Measurements from ENCODE around the gene MICA. TPM values are rescaled to one million over a fixed set of nuclear protein-coding genes. Genes with fewer than 3 reads are reported as not detected.
A peak's percentile ranks its signal among the peaks of the same experiment; 100 is the strongest.

The MICA gene
- polyA plus RNA-seq = 4.2 TPM
- long read RNA-seq, donor 1 = 0 reads
- long read RNA-seq, donor 2, partial matches to known transcripts = 0 of 1 reads
- long read RNA-seq, donor 2, other reads (novel, unspliced or antisense) = 0 of 1 reads
- long read RNA-seq, donor 3 = 0 reads
- long read RNA-seq, donor 4 = 0 reads
- long read RNA-seq, donor 5 = 0 reads
- long read RNA-seq, donor 6 = 0 reads
- long read RNA-seq, donor 7, partial matches to known transcripts = 0 of 1 reads
- long read RNA-seq, donor 7, other reads (novel, unspliced or antisense) = 0 of 1 reads
- long read RNA-seq, donor 8 = 0 reads
- long read RNA-seq, donor 9, partial matches to known transcripts = 0 of 1 reads
- long read RNA-seq, donor 9, other reads (novel, unspliced or antisense) = 0 of 1 reads
- long read RNA-seq, donor 10 = 0 reads
- long read RNA-seq, donor 11 = 0 reads

DNA sequence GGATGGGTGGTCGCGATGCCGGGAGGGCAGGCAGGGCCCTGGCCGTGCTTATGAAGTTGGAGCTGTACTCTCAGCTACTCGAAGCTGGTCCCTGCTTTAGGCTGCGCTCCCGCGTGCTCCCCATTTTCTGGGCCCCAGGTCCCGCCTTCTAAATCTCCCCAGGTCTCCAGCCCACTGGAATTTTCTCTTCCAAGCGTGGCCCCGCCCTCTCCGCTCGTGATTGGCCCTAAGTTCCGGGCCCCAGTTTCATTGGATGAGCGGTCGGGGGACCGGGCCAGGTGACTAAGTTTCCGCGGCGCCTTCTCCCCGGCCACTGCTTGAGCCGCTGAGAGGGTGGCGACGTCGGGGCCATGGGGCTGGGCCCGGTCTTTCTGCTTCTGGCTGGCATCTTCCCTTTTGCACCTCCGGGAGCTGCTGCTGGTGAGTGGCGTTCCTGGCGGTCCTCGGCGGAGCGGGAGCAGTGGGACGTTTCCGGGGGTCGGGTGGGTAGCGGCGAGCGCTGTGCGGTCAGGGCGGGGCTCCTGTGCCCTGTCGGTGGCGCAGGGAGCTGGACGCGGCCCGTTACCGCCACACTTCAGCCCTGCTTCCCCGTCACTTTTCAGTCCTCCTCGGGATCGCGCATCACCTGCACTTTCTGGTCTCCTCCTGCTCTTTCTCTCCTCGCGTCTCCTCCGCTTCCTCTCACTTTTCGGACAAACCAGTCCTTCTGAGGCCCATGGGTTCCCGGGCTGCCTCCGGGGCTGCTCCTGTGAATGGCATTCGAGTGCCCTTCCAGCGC, at the start of gene MICA:
TSS of gene MICA (plus strand) at position 313 of the 778 bp plus-strand sequence. CDS start at position 351, 38 bp downstream.
- no peak within 1 kb of the TSS for H3K27ac ChIP-seq (ENCODE audit: low read length)
- WGBS (ENCODE audit: insufficient coverage, low lambda C conversion rate) = 0% methylated on average over 2 of the region's 58 CpGs
- H3K27me3 ChIP-seq (ENCODE audit: control insufficient read depth, insufficient read depth, low read length) = peaks cover 63% of the 10 kb centered on the region
- no peaks in the 10 kb centered on the region for H3K36me3 ChIP-seq (ENCODE audit: control insufficient read depth, insufficient read depth, low read length)
- H3K4me3 ChIP-seq (ENCODE audit: low read length) = peak within 1 kb of the TSS; percentile 44
- DNase-seq = peak; percentile 34 to 63
- H3K4me1 ChIP-seq (ENCODE audit: control insufficient read depth, insufficient read depth, low read length) = peaks cover 8% of the 10 kb centered on the region
- H3K9me3 ChIP-seq (ENCODE audit: control insufficient read depth, low read depth, low read length) = peaks cover 3% of the 10 kb centered on the region

DNA sequence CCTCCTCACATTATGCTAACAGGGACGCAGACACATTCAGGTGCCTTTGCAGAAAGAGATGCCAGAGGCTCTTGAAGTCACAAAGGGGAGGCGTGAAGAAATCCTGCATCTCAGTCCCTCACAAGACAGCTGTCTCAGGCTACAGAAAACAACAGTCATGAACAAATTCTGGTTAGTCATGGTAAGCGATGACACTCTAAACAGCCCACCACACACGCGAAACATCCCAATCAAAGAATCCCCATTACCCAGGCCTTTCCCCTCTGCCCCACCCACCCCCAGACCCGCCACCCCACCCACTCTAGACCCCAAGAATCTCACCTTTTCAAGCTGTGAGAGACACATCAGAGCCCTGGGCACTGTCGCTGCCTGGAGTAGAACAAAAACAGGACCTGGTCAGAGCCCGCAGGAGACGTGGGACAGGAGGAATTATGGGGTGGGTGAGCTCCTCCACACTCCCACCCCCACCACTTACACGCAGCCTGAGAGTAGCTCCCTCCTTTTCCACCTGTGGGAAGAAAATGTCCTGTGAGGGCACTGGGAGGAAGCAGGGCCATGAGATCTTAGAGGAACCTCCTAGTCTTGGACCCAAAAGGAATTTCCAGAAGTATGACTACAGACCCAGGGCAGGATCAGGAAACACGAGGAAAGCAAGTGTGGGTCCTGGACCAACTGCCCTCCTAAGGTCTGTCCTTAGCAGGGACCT, 49.1 kb upstream of the MICA start:
- WGBS (ENCODE audit: insufficient coverage, low lambda C conversion rate) = no CpG with 5 or more reads among the region's 11 CpGs
- no peaks in the 10 kb centered on the region for H3K4me1 ChIP-seq (ENCODE audit: control insufficient read depth, insufficient read depth, low read length)
- no peak for DNase-seq
- peaks cover 18% of the 10 kb centered on the region for H3K36me3 ChIP-seq (ENCODE audit: control insufficient read depth, insufficient read depth, low read length)
- H3K9me3 ChIP-seq (ENCODE audit: control insufficient read depth, low read depth, low read length) = no peaks in the 10 kb centered on the region
- peaks cover 13% of the 10 kb centered on the region for H3K27me3 ChIP-seq (ENCODE audit: control insufficient read depth, insufficient read depth, low read length)
- no peak overlapping the region for H3K27ac ChIP-seq (ENCODE audit: low read length)
- no peak overlapping the region for H3K4me3 ChIP-seq (ENCODE audit: low read length)

GRCh38 chr6:31354864-31355582, 48.4 kb upstream of the MICA start:
- Histone ChIP-seq H3K4me3 (ENCODE audit: low read length) (no peak overlapping the region), H3K27ac (ENCODE audit: low read length) (no peak overlapping the region), H3K9me3 (ENCODE audit: control insufficient read depth, low read depth, low read length) (no peaks in the 10 kb centered on the region), H3K4me1 (ENCODE audit: control insufficient read depth, insufficient read depth, low read length) (no peaks in the 10 kb centered on the region), H3K27me3 (ENCODE audit: control insufficient read depth, insufficient read depth, low read length) (peaks cover 12% of the 10 kb centered on the region), H3K36me3 (ENCODE audit: control insufficient read depth, insufficient read depth, low read length) (peaks cover 18% of the 10 kb centered on the region)
- no CpG with 5 or more reads among the region's 11 CpGs for WGBS (ENCODE audit: insufficient coverage, low lambda C conversion rate)
- no peak for DNase-seq

- peaks cover 18% of the 10 kb centered on the region for H3K36me3 ChIP-seq (ENCODE audit: control insufficient read depth, insufficient read depth, low read length)
- peaks cover 12% of the 10 kb centered on the region for H3K27me3 ChIP-seq (ENCODE audit: control insufficient read depth, insufficient read depth, low read length)
- no CpG with 5 or more reads among the region's 5 CpGs for WGBS (ENCODE audit: insufficient coverage, low lambda C conversion rate)
- no peaks in the 10 kb centered on the region for H3K9me3 ChIP-seq (ENCODE audit: control insufficient read depth, low read depth, low read length)
- DNase-seq = no peak
- peak overlapping the region; percentile 65 for H3K4me3 ChIP-seq (ENCODE audit: low read length)
- H3K4me1 ChIP-seq (ENCODE audit: control insufficient read depth, insufficient read depth, low read length) = no peaks in the 10 kb centered on the region
- H3K27ac ChIP-seq (ENCODE audit: low read length) = no peak overlapping the region
Measured at GRCh38 chr6:31355583-31355948, 47.8 kb upstream of the MICA start.

- DNase-seq = peak; percentile 41 to 62
Measured at GRCh38 chr6:31356216-31356945, 47.0 kb upstream of the MICA start.

GRCh38 chr6:31356946-31357466, 46.4 kb upstream of the MICA start, which contains the start of gene HLA-B:
Gene HLA-B, minus strand, starts transcription at chr6:31357179. Its CDS starts 21 bp downstream, at chr6:31357158.
- Histone ChIP-seq H3K4me3 (ENCODE audit: low read length) (peak within 1 kb of the TSS; percentile 65), H3K36me3 (ENCODE audit: control insufficient read depth, insufficient read depth, low read length) (peaks cover 18% of the 10 kb centered on the region), H3K4me1 (ENCODE audit: control insufficient read depth, insufficient read depth, low read length) (no peaks in the 10 kb centered on the region), H3K27me3 (ENCODE audit: control insufficient read depth, insufficient read depth, low read length) (peaks cover 12% of the 10 kb centered on the region), H3K9me3 (ENCODE audit: control insufficient read depth, low read depth, low read length) (no peaks in the 10 kb centered on the region), H3K27ac (ENCODE audit: low read length) (peak within 1 kb of the TSS; percentile 70)
- no CpG with 5 or more reads among the region's 39 CpGs for WGBS (ENCODE audit: insufficient coverage, low lambda C conversion rate)
- peak; percentile 82 to 86 for DNase-seq

More at GRCh38 chr6:31356216-31356945, 47.0 kb upstream of the MICA start:
- Histone ChIP-seq H3K9me3 (ENCODE audit: control insufficient read depth, low read depth, low read length) (no peaks in the 10 kb centered on the region), H3K4me3 (ENCODE audit: low read length) (peak overlapping the region; percentile 65), H3K4me1 (ENCODE audit: control insufficient read depth, insufficient read depth, low read length) (no peaks in the 10 kb centered on the region), H3K27me3 (ENCODE audit: control insufficient read depth, insufficient read depth, low read length) (peaks cover 12% of the 10 kb centered on the region), H3K36me3 (ENCODE audit: control insufficient read depth, insufficient read depth, low read length) (peaks cover 18% of the 10 kb centered on the region), H3K27ac (ENCODE audit: low read length) (peak overlapping the region; percentile 70)
- WGBS (ENCODE audit: insufficient coverage, low lambda C conversion rate) = no CpG with 5 or more reads among the region's 83 CpGs

DNA sequence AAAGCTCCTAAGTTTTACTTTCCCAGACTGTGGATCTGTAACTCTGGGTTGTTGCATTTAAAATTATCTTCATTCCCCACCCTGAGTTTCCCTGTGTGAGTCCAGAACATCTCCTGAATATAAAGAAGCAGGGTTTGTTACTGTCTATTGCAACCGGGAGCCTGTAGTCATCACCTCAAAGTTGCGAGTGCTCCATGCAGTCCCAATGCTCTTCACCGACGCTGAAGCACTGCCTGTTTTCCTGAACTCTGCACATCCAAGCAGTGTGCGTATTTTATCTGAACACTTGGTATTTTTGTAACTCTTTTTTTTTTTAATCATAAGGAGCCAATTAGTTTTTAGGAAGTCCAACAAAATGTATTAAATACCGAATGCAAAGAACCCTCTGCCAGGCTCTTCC, 45.5 kb upstream of the MICA start:
- H3K4me3 ChIP-seq (ENCODE audit: low read length) = no peak overlapping the region
- H3K27me3 ChIP-seq (ENCODE audit: control insufficient read depth, insufficient read depth, low read length) = peaks cover 16% of the 10 kb centered on the region
- no peak overlapping the region for H3K27ac ChIP-seq (ENCODE audit: low read length)
- H3K9me3 ChIP-seq (ENCODE audit: control insufficient read depth, low read depth, low read length) = no peaks in the 10 kb centered on the region
- DNase-seq = no peak
- 0% methylated on average over 1 of the region's 6 CpGs for WGBS (ENCODE audit: insufficient coverage, low lambda C conversion rate)
- peaks cover 18% of the 10 kb centered on the region for H3K36me3 ChIP-seq (ENCODE audit: control insufficient read depth, insufficient read depth, low read length)
- no peaks in the 10 kb centered on the region for H3K4me1 ChIP-seq (ENCODE audit: control insufficient read depth, insufficient read depth, low read length)

DNA sequence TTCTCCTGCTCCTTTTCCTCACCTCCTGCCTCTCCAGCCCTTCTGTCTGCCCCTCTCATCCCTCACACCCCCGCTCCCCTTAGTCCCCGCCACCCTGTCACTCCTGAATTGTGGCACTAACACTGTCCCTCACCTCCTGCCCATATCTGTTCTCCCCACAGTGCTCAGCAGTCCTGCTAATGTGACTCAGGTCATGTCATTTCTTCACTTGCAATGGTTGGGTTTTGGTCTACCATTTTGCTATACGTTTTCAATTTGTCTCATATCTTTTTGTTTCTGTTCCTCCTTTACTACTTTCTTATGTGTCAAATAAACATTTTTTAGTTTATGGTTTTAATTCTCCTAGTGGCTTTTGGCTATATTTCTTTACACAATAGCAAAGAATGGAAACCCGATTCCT, 45.1 kb upstream of the MICA start:
- Histone ChIP-seq H3K27ac (ENCODE audit: low read length) (no peak overlapping the region), H3K4me3 (ENCODE audit: low read length) (no peak overlapping the region), H3K27me3 (ENCODE audit: control insufficient read depth, insufficient read depth, low read length) (peaks cover 20% of the 10 kb centered on the region), H3K9me3 (ENCODE audit: control insufficient read depth, low read depth, low read length) (no peaks in the 10 kb centered on the region), H3K4me1 (ENCODE audit: control insufficient read depth, insufficient read depth, low read length) (no peaks in the 10 kb centered on the region), H3K36me3 (ENCODE audit: control insufficient read depth, insufficient read depth, low read length) (peaks cover 18% of the 10 kb centered on the region)
- WGBS (ENCODE audit: insufficient coverage, low lambda C conversion rate) = 33% methylated on average over 2 of the region's 4 CpGs
- no peak for DNase-seq

DNA sequence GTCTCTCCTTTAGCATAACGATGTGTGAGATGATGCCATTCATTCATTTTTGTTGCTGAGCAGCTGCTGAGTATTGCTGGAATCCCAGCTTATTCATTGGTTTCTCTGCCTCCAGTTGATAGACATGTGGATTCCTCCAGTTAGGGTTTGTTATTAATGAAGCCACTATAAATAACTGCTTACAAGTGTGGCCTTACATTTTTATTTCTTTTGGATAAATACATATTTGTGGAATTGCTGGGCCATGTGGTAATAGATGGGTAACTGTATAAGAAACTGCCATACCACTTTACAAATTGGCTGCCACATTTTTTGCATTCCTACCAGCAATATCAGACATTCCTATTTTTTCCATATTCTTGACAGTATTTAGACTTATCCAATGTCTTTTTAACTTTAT, 43.8 kb upstream of the MICA start:
- Histone ChIP-seq H3K36me3 (ENCODE audit: control insufficient read depth, insufficient read depth, low read length) (peaks cover 9% of the 10 kb centered on the region), H3K27ac (ENCODE audit: low read length) (no peak overlapping the region), H3K4me3 (ENCODE audit: low read length) (no peak overlapping the region), H3K27me3 (ENCODE audit: control insufficient read depth, insufficient read depth, low read length) (peaks cover 23% of the 10 kb centered on the region), H3K4me1 (ENCODE audit: control insufficient read depth, insufficient read depth, low read length) (no peaks in the 10 kb centered on the region), H3K9me3 (ENCODE audit: control insufficient read depth, low read depth, low read length) (no peaks in the 10 kb centered on the region)
- WGBS (ENCODE audit: insufficient coverage, low lambda C conversion rate) = no CpG with 5 or more reads among the region's 1 CpG
- no peak for DNase-seq
